ENCODE data around the gene TMEM44.

The TMEM44 gene

DNA sequence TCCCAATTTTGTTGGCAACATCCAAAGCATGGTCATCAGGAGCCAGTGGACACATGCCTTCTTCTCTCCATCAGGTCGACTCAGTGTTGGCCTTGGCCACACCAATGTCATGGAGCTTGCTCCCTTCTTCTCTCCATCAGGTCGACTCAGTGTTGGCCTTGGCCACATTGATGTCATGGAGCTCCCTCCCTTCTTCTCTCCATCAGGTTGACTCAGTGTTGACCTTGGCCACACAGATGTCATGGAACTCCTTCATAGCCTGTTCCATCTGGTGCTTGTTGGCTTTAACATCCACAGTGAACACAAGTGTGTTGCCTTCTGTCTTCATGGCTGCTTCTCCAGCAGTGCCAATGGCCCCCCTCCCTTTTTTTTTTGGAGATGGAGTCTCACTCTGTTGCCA lies 70.2 kb downstream of the TMEM44 start:
- DNase-seq, result no peak
- Histone ChIP-seq H3K36me3 (ENCODE audit: control insufficient read depth in 4 of 4, insufficient read depth in 4 of 4, low read length in 3 of 4) (no peaks in the 10 kb centered on the region), H3K4me1 (ENCODE audit: control extremely low read depth in 1 of 4, control insufficient read depth in 4 of 4, insufficient read depth in 4 of 4, low read length in 3 of 4) (peaks cover 0 to 4% (median 0%) of the 10 kb centered on the region in 4 experiments), H3K4me3 (ENCODE audit: control insufficient read depth in 1 of 7, extremely low read depth in 1 of 7, insufficient read depth in 4 of 7, low read depth in 2 of 7, low read length in 6 of 7) (no peak overlapping the region), H3K27me3 (replicated peaks in 2 of 5; ENCODE audit: control insufficient read depth in 4 of 5, insufficient read depth in 5 of 5, low read length in 4 of 5) (no peaks in the 10 kb centered on the region), H3K9me3 (ENCODE audit: control extremely low read depth in 1 of 5, control insufficient read depth in 4 of 5, insufficient read depth in 2 of 5, low read depth in 1 of 5, low read length in 4 of 5) (no peaks in the 10 kb centered on the region), H3K27ac (ENCODE audit: insufficient read depth in 1 of 2, low read depth in 1 of 2, low read length in 2 of 2, poor library complexity in 1 of 2, severe bottlenecking in 2 of 2) (no peak overlapping the region)
- ChIA-PET CTCF (interaction anchor here (2.3 kb wide), 1 partner anchor 10 kb away, joined by 13 read pairs; no protein-coding TSS in a partner anchor), POLR2A (interaction anchor here (0.7 kb wide), 1 partner anchor 72 kb away, joined by 3 read pairs; no protein-coding TSS in a partner anchor)
- WGBS (ENCODE audit: insufficient coverage), result 100% methylated on average over 2 of the region's 2 CpGs

DNA sequence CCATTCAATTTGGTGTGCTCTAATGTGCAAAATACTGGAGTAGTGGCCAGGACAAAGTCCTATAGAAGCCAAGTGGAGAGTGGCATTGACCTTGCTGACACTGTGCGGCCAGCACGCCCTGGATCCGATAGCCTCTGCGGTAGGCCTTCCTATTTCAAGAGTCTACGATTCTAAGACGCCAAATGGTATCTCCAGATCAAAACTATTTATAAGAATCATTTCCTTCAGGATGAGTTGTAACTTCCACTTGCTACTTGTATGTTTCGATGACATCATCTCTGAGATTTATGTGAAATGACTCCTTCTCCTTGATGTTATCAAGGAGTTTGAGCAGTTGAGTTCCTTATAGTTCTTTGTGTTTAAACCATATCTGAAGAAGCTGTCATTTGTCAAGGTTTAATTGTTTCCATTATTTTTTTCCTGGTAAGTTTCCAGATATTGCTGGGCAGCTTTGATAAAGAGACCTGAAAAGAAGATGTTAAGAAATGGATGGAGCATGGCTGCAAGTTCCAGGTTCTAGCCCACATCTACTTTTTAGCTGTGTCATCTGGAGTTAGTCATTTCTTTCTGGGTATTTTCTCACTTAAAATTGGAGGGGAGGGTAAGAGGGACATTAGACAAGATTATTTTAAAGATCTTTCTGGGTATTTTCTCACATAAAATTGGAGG lies 71.8 kb downstream of the TMEM44 start:
- H3K27me3 ChIP-seq (replicated peaks in 2 of 5; ENCODE audit: control insufficient read depth in 4 of 5, insufficient read depth in 5 of 5, low read length in 4 of 5), result no peaks in the 10 kb centered on the region
- H3K36me3 ChIP-seq (ENCODE audit: control insufficient read depth in 4 of 4, insufficient read depth in 4 of 4, low read length in 3 of 4), result no peaks in the 10 kb centered on the region
- WGBS (ENCODE audit: insufficient coverage), result 95% methylated on average over 4 of the region's 7 CpGs
- H3K4me1 ChIP-seq (ENCODE audit: control extremely low read depth in 1 of 4, control insufficient read depth in 4 of 4, insufficient read depth in 4 of 4, low read length in 3 of 4), result peaks cover 0 to 4% (median 2%) of the 10 kb centered on the region in 4 experiments
- ChIA-PET CTCF (interaction anchor here (2.3 kb wide), 1 partner anchor 12 kb away, joined by 13 read pairs; no protein-coding TSS in a partner anchor), POLR2A (interaction anchor here (0.7 kb wide), 1 partner anchor 10 kb away, joined by 3 read pairs; no protein-coding TSS in a partner anchor)
- no peaks in the 10 kb centered on the region for H3K9me3 ChIP-seq (ENCODE audit: control extremely low read depth in 1 of 5, control insufficient read depth in 4 of 5, insufficient read depth in 2 of 5, low read depth in 1 of 5, low read length in 4 of 5)
- peak; percentile 42 to 71 (median 61) for DNase-seq
- H3K27ac ChIP-seq (ENCODE audit: insufficient read depth in 1 of 2, low read depth in 1 of 2, low read length in 2 of 2, poor library complexity in 1 of 2, severe bottlenecking in 2 of 2), result no peak overlapping the region
- H3K4me3 ChIP-seq (ENCODE audit: control insufficient read depth in 1 of 7, extremely low read depth in 1 of 7, insufficient read depth in 4 of 7, low read depth in 2 of 7, low read length in 6 of 7), result no peak overlapping the region

DNA sequence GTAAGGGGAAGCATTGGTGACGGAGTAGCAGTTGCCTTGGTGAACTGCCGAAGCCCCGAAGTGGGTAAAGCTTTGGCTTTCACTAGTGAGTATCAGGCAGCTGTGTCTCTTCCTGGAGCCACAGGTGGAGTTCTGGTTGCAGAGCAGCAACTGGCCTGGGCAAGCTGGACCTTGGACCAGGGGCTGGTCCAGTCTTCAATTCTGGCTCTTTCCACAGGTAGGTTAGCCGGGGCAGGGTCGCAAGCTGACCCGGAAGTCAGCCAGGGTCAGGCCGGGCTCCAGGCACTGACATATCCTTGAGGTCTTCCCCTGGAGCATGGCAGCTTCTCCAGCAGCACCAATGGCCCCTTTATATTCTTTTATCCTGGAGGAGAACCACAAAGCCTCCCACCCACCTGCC lies 73.2 kb downstream of the TMEM44 start:
- H3K36me3 ChIP-seq (ENCODE audit: control insufficient read depth in 4 of 4, insufficient read depth in 4 of 4, low read length in 3 of 4), result no peaks in the 10 kb centered on the region
- 100% methylated on average over 6 of the region's 7 CpGs for WGBS (ENCODE audit: insufficient coverage)
- H3K4me1 ChIP-seq (ENCODE audit: control extremely low read depth in 1 of 4, control insufficient read depth in 4 of 4, insufficient read depth in 4 of 4, low read length in 3 of 4), result peaks cover 0 to 8% (median 4%) of the 10 kb centered on the region in 4 experiments
- no peak overlapping the region for H3K4me3 ChIP-seq (ENCODE audit: control insufficient read depth in 1 of 7, extremely low read depth in 1 of 7, insufficient read depth in 4 of 7, low read depth in 2 of 7, low read length in 6 of 7)
- no peaks in the 10 kb centered on the region for H3K27me3 ChIP-seq (replicated peaks in 2 of 5; ENCODE audit: control insufficient read depth in 4 of 5, insufficient read depth in 5 of 5, low read length in 4 of 5)
- DNase-seq, result no peak
- ChIA-PET POLR2A (no interaction called here), CTCF (interaction anchor here (1.0 kb wide), 2 partner anchors 12 to 88 kb away, joined by 3 to 4 read pairs; no protein-coding TSS in a partner anchor)
- H3K27ac ChIP-seq (ENCODE audit: insufficient read depth in 1 of 2, low read depth in 1 of 2, low read length in 2 of 2, poor library complexity in 1 of 2, severe bottlenecking in 2 of 2), result no peak overlapping the region
- H3K9me3 ChIP-seq (ENCODE audit: control extremely low read depth in 1 of 5, control insufficient read depth in 4 of 5, insufficient read depth in 2 of 5, low read depth in 1 of 5, low read length in 4 of 5), result no peaks in the 10 kb centered on the region

DNA sequence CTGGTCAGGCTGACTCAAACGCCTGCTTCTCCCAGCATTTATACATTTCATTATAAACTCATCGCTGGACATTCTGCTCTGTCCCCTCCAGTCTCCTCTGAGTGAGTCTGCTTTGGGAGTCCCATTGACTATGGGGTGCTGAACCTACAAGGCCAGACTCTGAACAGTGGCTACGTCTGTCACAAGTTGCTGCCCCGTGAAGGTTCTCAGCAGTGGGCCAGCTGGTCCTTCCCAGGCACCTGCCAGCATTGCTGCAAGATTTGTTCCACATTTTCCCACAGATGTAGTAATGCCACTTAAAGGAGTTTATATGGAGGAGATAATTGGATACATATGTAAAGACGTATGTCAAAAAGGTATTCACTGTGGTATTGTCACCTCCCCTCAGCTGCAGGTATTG lies 73.7 kb downstream of the TMEM44 start:
- 100% methylated on average over 1 of the region's 5 CpGs for WGBS (ENCODE audit: insufficient coverage)
- no peaks in the 10 kb centered on the region for H3K9me3 ChIP-seq (ENCODE audit: control extremely low read depth in 1 of 5, control insufficient read depth in 4 of 5, insufficient read depth in 2 of 5, low read depth in 1 of 5, low read length in 4 of 5)
- no peak overlapping the region for H3K4me3 ChIP-seq (ENCODE audit: control insufficient read depth in 1 of 7, extremely low read depth in 1 of 7, insufficient read depth in 4 of 7, low read depth in 2 of 7, low read length in 6 of 7)
- H3K4me1 ChIP-seq (ENCODE audit: control extremely low read depth in 1 of 4, control insufficient read depth in 4 of 4, insufficient read depth in 4 of 4, low read length in 3 of 4), result peaks cover 0 to 8% (median 4%) of the 10 kb centered on the region in 4 experiments
- ChIA-PET POLR2A (no interaction called here), CTCF (interaction anchor here (1.0 kb wide), 2 partner anchors 13 to 87 kb away, joined by 3 to 4 read pairs; no protein-coding TSS in a partner anchor)
- DNase-seq, result no peak
- H3K27ac ChIP-seq (ENCODE audit: insufficient read depth in 1 of 2, low read depth in 1 of 2, low read length in 2 of 2, poor library complexity in 1 of 2, severe bottlenecking in 2 of 2), result no peak overlapping the region
- H3K27me3 ChIP-seq (replicated peaks in 2 of 5; ENCODE audit: control insufficient read depth in 4 of 5, insufficient read depth in 5 of 5, low read length in 4 of 5), result no peaks in the 10 kb centered on the region
- no peaks in the 10 kb centered on the region for H3K36me3 ChIP-seq (ENCODE audit: control insufficient read depth in 4 of 4, insufficient read depth in 4 of 4, low read length in 3 of 4)

DNA sequence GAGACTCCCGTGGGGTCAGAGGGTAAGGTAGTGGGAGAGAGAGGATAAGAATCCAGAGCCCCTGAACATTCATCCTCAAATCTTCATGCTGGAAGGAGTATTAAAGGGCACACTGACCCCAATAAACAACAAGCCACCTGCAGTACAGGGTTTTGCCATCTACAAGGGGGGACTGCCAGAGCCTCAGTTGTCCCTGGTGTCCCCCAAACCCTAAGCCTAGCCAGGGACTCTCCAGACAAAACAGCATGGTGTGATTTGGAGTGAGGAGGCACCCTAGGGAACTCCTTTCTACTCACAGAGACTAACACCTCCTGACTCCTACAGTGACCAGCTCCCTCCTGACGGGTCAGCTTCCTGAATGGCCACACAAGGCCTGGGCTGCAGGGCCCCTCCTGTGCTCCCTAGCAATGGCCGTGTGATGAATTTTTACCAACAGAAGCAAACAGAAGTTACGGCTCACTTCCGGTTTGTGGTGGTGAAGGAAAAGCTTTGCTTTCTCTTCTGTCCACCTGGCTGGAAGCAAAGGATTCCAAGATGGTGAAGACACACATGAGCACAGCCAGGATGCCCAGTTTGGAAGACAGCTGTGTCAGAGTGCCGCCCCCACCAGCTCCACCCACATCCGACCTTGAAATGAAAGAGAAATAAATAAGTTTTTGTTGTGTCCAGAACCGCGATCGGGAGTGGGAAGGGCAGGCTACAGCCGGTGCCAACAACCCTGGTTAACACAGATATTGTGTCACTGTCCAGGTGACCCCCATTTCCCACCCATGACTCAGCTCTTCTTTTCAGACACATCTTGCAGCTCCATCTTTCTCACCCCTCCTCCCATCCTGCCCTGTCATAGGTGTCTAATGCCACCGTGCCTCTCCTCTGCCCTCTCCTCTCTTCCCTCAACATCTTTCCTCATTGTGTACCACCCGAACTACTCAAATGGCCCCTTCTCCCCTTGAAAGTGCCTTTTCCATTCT lies 76.8 kb downstream of the TMEM44 start:
- Histone ChIP-seq H3K27me3 (replicated peaks in 2 of 5; ENCODE audit: control insufficient read depth in 4 of 5, insufficient read depth in 5 of 5, low read length in 4 of 5) (no peaks in the 10 kb centered on the region), H3K4me1 (ENCODE audit: control extremely low read depth in 1 of 4, control insufficient read depth in 4 of 4, insufficient read depth in 4 of 4, low read length in 3 of 4) (peaks cover 0 to 8% (median 3%) of the 10 kb centered on the region in 4 experiments), H3K4me3 (ENCODE audit: control insufficient read depth in 1 of 7, extremely low read depth in 1 of 7, insufficient read depth in 4 of 7, low read depth in 2 of 7, low read length in 6 of 7) (peak overlapping the region in 3 of 7 experiments; percentile 8 to 56 (median 32)), H3K27ac (ENCODE audit: insufficient read depth in 1 of 2, low read depth in 1 of 2, low read length in 2 of 2, poor library complexity in 1 of 2, severe bottlenecking in 2 of 2) (no peak overlapping the region), H3K9me3 (ENCODE audit: control extremely low read depth in 1 of 5, control insufficient read depth in 4 of 5, insufficient read depth in 2 of 5, low read depth in 1 of 5, low read length in 4 of 5) (no peaks in the 10 kb centered on the region), H3K36me3 (ENCODE audit: control insufficient read depth in 4 of 4, insufficient read depth in 4 of 4, low read length in 3 of 4) (no peaks in the 10 kb centered on the region)
- ChIA-PET CTCF (interaction anchor here (0.9 to 2.1 kb wide), 3 partner anchors 11 to 16 kb away, joined by 3 to 6 read pairs (median 3); no protein-coding TSS in a partner anchor), POLR2A (no interaction called here)
- WGBS (ENCODE audit: insufficient coverage), result 59% methylated on average over 8 of the region's 13 CpGs
- peak in 2 of 3 donors; percentile 49 to 52 for DNase-seq

DNA sequence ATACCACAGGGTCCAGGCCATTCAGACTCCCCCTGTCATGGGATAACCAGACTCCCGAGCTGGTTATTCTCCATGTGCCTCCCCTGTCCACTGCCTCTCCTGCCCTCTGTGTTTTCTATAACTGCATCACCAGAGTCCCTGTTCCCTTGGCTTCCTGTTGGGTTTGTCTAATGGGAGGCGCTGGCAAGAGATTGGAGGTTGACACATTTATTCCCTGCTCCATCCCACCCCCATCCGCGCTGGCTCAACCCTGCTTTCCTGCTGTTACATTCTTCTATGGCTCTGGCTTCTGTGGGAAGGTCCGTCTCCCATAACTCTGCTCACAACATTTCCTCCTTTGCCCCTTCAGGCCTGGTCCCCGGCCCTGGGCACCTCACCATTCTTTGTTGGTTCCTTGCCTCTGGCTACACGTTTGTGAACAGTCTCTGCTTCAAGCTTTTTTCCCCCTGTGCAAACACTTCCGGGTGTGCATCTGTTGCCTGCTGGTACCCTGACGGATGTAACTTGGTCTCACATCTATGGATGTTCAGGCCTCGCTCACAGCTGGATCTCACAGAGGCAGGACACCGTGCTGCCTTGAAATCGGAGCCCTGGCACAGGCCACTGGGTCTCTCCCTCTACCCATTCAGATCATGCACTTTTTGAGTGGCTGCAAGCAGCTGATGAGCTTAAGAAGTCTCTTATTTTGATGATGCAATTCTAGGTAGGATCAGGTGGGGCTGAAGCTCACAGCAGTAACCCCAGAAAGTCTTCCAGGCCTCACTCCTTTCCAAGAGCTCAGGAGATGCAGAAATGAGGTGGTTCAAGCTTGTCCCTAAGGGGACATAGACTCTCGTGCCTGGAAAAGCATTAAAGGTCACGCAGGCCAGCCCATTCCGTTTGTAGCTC lies 77.8 kb downstream of the TMEM44 start:
- Histone ChIP-seq H3K27me3 (replicated peaks in 2 of 5; ENCODE audit: control insufficient read depth in 4 of 5, insufficient read depth in 5 of 5, low read length in 4 of 5) (no peaks in the 10 kb centered on the region), H3K36me3 (ENCODE audit: control insufficient read depth in 4 of 4, insufficient read depth in 4 of 4, low read length in 3 of 4) (no peaks in the 10 kb centered on the region), H3K9me3 (ENCODE audit: control extremely low read depth in 1 of 5, control insufficient read depth in 4 of 5, insufficient read depth in 2 of 5, low read depth in 1 of 5, low read length in 4 of 5) (no peaks in the 10 kb centered on the region), H3K4me1 (ENCODE audit: control extremely low read depth in 1 of 4, control insufficient read depth in 4 of 4, insufficient read depth in 4 of 4, low read length in 3 of 4) (peaks cover 0 to 11% (median 2%) of the 10 kb centered on the region in 4 experiments), H3K27ac (ENCODE audit: insufficient read depth in 1 of 2, low read depth in 1 of 2, low read length in 2 of 2, poor library complexity in 1 of 2, severe bottlenecking in 2 of 2) (no peak overlapping the region), H3K4me3 (ENCODE audit: control insufficient read depth in 1 of 7, extremely low read depth in 1 of 7, insufficient read depth in 4 of 7, low read depth in 2 of 7, low read length in 6 of 7) (no peak overlapping the region)
- no peak for DNase-seq
- ChIA-PET CTCF (interaction anchor here (0.9 to 2.1 kb wide), 3 partner anchors 12 to 17 kb away, joined by 3 to 6 read pairs (median 3); no protein-coding TSS in a partner anchor), POLR2A (interaction anchor here (0.5 kb wide), 1 partner anchor 159 kb away, joined by 3 read pairs; no protein-coding TSS in a partner anchor)
- 91% methylated on average over 14 of the region's 15 CpGs for WGBS (ENCODE audit: insufficient coverage)

Data from common myeloid progenitor, CD34-positive (primary cell).